C4-2B (cell line): Measurements from ENCODE around the gene LRP2.

ENCODE experiments used
- CTCF ChIP-seq: fragments of 450-650 bp; conservative IDR thresholded peaks from 2 replicates; pipeline ENCODE4 v1.5.1; 2017; ENCODE audit warnings: mild to moderate bottlenecking
- ZFX ChIP-seq: fragments of 450-650 bp; IDR thresholded peaks from 2 replicates; pipeline ENCODE4 v1.6.1; 2017

- TF ChIP-seq CTCF (no peak), ZFX (no peak)
Measured at GRCh38 chr2:169285531-169286235, 76.7 kb downstream of the LRP2 start.
